GM12801 (cell line): Measurements from ENCODE around the gene PDE6A.

Experiments
- TF ChIP-seq, protein P1 (sequence below): IDR thresholded peaks from one replicate; pipeline ENCODE4 v1.5.1; 2011; ENCODE audit warnings: control low read depth; ENCODE audit not compliant: insufficient read length; ENCODE audit errors: extremely low read depth

The PDE6A gene

DNA sequence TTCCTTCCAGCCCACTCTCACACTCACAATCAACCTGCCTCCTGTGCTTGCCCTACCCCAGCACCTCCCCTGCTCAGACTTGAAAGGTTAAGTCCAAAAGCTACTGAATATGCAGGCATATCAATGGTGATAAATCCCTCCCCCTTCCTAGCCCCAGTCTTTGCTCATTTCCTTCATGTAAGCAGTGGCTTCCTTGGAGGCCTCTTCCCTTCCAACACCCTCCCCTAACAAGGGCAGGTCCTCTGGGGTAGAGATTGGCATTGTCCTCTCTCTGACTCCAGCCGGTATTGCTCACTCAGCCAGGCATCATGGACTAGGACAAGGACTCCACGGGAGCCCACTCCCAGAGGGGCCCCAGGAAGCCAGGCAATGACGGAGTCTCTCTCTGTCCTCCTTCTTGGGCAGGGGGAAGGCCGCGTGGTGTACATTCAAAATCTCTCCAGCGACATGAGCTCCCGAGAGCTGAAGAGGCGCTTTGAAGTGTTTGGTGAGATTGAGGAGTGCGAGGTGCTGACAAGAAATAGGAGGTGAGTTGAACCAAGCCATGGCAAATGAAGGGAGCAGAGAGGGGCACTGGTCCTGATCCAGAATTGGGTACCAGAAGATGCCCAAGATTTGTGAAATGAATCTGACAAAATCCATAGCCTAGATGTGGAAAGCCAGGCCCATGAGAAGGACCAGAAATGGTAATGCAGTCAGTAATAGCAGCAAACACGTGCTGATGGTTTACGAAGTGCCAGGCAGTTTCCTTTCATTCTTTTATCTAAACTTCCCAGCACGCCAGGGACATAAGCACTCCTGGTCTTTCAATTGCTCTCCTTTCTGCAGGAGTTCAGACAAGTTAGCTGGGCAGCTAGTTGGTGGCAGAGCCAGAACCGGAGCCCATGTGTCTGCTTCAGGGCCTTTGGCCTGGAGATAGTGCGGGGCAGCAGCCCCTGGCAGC lies 102.5 kb downstream of the PDE6A start:
- TF ChIP-seq, protein P1, sequence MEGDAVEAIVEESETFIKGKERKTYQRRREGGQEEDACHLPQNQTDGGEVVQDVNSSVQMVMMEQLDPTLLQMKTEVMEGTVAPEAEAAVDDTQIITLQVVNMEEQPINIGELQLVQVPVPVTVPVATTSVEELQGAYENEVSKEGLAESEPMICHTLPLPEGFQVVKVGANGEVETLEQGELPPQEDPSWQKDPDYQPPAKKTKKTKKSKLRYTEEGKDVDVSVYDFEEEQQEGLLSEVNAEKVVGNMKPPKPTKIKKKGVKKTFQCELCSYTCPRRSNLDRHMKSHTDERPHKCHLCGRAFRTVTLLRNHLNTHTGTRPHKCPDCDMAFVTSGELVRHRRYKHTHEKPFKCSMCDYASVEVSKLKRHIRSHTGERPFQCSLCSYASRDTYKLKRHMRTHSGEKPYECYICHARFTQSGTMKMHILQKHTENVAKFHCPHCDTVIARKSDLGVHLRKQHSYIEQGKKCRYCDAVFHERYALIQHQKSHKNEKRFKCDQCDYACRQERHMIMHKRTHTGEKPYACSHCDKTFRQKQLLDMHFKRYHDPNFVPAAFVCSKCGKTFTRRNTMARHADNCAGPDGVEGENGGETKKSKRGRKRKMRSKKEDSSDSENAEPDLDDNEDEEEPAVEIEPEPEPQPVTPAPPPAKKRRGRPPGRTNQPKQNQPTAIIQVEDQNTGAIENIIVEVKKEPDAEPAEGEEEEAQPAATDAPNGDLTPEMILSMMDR, result no peak

DNA sequence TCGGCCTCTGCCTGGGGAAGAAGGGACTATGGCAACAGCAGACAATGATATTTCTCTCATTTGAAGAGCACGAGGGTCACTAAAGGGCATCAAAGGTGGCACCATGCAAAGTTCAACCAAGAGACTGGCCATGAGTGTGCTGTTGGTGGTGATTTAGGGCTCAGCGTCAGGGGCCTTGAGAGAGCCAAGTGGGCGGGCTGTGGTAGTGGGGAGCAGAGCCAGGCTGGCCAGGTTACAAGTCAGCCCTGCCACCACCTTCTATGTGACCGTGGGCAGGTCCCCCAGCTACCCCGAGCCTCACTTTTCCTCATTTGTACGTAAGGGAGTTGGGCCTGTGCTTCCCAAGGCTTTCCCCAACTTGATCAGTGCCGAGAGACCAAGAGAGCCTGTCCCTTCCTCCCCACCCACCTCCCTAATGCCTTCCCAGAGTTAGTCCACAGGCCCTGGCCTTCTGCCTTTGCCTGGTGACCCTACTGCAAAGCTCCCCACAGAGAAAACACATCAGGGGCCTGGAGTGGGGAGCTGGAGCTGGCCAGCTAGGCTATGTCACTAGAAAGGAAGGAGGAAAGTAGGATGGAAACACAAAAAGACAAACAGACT lies 104.3 kb downstream of the PDE6A start:
- TF ChIP-seq, protein P1, result no peak

DNA sequence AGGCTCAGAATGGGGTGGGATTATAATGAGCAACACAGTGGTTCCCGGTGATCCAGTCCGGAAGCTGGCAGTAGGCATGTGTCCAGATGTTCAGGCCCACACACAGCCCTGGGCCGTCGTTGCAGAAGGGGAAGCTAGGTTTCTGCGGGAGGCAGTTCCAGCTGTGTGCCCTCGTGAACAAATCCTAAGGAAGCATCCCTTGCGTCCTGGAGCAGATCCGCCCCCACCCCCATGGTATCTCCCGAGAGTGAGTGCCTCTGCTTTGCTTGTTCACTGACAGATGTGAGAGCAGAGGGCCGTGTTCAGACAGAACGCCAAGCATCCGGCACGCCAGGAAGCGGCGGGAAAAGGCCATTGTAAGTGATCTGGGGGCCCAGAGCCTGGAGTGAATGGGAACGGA lies 104.8 kb downstream of the PDE6A start:
- TF ChIP-seq, protein P1, result no peak

DNA sequence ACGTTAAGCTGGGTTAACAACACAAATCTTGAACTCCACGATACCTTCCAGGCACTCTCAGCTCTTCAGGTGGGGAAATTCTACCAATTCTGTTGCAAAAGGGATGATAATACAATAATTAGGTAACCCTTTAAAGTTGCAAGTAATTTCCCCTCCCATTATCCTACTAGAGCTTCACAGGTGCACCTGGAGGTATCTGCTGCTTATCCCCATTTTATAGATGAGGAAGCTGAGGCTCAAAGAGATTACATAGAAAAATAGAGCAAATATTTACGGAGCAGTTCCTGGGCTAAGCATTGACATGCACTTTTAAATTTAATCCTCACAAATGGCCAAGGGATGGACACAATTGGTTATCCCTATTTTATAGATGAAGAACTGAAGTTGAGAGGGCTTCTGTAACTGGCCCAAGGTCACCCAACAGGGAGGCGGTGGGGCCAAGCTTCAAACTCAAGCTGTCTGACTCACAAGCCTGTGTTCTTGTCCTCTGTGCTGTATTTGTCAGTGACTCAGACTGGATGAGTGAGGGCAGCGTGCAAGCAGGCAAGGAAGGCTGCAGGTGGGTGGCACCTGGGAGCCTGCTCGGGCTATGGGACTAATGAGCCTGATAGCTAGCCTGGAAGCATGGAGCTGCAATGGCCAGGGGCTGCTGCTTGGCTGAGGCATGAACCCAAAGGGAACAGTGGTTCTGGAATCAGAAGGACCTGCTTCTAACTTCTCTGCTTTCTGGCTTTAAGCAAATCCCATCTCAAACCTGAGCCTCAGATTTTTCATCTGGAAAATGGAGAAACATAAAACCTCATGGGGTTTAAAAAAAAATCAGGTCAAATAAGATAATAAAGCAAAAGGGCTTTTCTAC lies 105.5 kb downstream of the PDE6A start:
- TF ChIP-seq, protein P1, result no peak

DNA sequence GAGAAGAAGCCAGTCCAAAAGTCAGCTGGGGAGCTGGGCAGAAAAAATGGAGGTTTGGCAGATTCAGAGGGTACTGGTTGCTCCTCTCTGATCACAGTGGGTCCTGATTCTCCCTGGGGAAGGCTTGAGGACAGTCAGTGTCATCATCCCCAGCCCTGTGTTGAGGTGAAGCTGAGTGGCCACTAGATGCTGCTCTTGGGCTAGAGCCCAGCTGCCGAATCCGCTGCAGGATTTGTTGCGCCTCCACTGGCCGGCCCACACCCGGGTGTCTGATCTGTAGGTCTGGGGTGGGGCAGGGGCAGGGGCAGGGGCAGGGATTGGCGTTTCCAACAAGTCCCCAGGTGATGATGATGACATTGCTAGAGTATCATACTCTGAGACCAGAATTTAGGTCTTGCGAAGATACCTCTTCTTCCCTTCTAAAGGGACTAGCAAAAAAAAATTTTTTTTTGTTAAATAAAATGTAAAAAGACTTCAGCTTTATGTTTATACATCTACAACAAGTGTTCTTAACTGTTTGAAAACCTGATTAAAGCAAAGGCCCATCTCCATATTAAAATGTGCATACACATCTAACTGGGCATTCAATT lies 106.8 kb downstream of the PDE6A start:
- TF ChIP-seq, protein P1, result no peak

DNA sequence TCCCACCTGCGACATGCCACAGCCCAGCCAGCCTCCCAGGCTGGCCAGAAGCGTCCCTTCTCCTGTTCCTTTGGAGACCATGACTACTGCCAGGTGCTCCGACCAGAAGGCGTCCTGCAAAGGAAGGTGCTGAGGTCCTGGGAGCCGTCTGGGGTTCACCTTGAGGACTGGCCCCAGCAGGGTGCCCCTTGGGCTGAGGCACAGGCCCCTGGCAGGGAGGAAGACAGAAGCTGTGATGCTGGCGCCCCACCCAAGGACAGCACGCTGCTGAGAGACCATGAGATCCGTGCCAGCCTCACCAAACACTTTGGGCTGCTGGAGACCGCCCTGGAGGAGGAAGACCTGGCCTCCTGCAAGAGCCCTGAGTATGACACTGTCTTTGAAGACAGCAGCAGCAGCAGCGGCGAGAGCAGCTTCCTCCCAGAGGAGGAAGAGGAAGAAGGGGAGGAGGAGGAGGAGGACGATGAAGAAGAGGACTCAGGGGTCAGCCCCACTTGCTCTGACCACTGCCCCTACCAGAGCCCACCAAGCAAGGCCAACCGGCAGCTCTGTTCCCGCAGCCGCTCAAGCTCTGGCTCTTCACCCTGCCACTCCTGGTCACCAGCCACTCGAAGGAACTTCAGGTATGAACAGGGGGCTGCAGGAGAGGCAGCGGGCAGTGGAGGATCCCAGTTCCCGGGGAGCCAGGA lies 108.0 kb downstream of the PDE6A start:
- TF ChIP-seq, protein P1, result no peak
